Limb (tissue), 2 donors: ENCODE measurements around the gene SYS1.

Experiments used
- DNase-seq, 2 donors: peaks; one replicate each; pipeline ENCODE4 v3.0.0-alpha.2; 2016; ENCODE audit errors: extremely low spot score in 2 of 2

SYS1 gene

DNA sequence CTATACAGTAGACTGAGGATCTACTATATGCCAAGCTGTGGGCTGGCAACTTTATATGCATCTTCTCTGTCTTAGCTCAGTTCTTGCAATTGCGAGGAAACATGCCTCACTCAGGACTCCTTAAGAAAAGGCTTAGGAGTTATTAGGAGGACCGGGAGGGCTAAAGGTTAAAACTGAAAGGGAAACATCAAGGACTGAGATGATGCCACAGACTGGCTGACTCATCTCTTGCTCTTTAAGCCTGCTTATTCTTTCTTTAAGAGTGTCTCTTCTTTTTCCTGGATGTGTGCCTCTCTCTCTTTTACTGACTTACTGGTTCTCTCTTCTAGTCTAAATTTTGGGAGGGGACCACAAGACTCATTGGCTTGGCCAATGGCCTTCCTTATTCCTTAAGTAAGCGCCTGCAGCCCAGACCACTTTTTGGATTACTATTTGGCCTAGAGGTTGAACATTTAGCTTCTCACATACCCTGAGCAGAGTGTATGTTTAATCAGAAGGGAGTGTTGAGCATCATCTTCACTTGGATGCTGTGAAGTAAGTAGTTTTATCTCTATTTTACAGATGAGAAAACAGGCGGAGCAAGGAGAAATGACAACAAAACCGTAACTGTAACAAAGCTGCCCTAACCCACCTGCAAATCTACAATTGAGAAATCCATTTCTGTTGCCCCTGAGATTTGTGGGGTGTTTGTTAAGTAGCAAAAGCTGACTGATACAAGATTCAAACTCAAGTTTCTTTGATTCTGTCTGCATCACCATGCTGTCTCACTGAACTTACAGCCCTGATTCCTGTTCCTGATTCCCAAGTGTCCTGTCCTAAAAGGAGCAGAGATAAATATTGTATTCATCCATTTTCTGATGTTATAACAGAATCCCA, 7.5 kb upstream of the SYS1 start:
- DNase-seq, result no peak

GRCh38 chr20:45358282-45359068, 4.5 kb upstream of the SYS1 start:
- DNase-seq, result no peak

DNA sequence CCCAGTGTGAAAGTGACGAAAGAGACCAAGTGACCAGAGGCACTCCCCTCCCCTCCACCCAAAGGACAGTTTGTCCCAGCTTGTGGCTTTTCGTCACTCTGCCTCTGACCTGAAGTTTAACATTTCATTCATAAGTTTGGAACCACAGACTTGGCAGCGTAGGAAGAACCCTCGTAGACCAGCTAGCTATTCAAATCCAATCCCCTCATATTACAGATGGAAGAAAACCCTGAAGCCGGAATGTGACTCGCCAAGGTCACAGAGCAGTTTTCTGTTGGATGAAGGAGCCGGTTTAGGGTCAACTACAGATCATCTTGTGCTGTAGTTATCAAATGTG, 3.9 kb upstream of the SYS1 start:
- no peak for DNase-seq

GRCh38 chr20:45359406-45360148, 3.4 kb upstream of the SYS1 start:
- no peak for DNase-seq

DNA sequence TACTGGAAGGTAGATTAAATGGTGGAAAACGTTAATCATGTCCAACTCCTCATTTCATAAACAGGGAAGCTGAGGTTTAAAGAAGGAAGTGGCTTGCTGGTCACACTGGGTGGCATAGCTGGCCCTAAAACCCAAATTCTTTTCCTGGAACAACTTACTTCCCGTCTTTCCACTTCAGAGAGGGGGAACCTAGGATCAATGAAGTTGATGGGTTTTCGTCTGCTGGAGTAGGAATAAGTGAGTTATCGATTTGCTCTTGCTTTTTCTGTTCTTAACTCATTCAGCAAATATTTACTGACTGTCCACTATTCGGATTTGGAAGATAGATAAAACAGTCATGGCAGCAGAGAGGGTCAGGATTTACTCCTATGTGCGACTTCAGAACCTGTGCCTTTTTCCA, 1.2 kb upstream of the SYS1 start:
- DNase-seq, result no peak

GRCh38 chr20:45363611-45364492, 896 bp downstream of the SYS1 start:
- DNase-seq, result no peak

DNA sequence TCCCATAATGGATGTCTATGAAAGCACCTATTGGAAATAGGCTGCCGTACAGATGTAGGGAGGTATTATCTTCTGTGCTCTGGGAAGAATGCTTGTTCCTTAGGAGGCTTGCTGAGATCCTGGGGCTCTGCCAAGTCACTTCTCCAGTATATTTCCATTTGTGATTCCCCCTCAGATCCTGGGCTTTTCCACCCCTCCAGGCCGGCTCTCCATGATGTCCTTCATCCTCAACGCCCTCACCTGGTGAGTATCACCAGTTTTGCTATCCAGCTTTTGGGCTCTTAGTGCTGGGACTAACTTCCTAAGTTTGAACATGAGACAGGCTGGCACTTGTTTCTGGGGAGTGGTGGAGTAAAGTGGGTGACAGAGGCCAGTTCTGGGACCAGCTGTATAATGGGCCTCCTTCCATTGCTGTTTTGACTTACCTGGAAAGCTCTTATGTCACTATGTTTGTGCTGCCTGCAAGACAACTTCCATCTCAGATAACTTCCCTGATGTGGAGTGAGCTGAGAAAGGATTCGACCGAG, 2.6 kb downstream of the SYS1 start:
- DNase-seq, result no peak

DNA sequence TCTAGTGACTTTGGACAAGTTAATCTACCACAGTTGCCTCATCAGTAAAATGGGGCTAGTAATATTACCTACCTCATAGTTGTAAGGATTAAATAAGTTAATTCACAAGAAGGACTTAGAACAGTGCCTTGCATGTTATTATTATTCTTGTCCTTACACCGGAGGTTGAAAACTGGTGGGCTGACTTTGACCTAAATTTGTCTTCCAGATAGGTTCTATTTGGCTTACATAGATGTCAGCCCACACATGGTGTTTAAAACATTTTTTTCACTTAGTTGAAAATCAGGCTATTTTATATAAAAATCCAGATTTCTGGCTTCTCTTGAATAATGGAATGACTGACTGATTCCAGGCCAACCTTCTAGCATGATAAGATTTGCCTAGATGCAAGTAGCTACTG, 3.2 kb downstream of the SYS1 start:
- DNase-seq, result no peak

DNA sequence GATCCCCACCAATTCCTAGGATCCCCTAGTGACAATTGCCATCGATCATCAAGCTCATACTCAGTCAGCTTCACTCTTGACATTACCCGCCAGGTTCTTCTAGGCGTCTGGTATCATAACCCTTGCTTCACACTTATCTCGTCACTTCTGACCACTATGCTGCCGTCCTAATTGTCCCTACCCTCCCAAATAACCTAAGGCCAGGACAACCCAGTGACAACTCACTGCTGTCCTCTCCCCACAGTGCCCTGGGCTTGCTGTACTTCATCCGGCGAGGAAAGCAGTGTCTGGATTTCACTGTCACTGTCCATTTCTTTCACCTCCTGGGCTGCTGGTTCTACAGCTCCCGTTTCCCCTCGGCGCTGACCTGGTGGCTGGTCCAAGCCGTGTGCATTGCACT, 3.7 kb downstream of the SYS1 start:
- DNase-seq, result no peak

- no peak for DNase-seq
These were observed 4.2 kb downstream of the SYS1 start for GRCh38 chr20:45367126-45367525.

GRCh38 chr20:45368221-45368980, 5.4 kb downstream of the SYS1 start:
- no peak for DNase-seq

GRCh38 chr20:45370571-45371160, 7.7 kb downstream of the SYS1 start:
- no peak for DNase-seq

DNA sequence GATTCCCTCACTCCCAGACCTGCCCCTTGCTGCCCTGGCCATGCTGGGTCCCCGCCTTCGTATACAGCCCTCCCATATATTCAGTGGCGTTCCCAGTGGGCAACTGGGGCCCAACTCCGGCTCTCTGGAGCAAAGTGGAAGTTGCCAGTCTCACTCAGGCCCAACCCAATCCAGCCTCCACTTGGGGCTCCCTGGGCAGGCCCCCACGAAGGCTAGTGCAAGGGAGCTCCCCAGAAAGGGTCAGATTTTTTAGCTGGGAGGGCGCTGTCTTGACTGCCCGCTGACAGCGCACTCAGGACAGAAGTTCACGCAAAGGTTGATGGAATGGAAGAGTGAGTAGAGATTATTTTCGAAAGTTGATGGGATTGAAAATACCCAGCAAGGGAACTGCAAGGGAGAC, 9.3 kb downstream of the SYS1 start:
- DNase-seq, result no peak

GRCh38 chr20:45372646-45373352, 9.8 kb downstream of the SYS1 start:
- DNase-seq, result no peak

DNA sequence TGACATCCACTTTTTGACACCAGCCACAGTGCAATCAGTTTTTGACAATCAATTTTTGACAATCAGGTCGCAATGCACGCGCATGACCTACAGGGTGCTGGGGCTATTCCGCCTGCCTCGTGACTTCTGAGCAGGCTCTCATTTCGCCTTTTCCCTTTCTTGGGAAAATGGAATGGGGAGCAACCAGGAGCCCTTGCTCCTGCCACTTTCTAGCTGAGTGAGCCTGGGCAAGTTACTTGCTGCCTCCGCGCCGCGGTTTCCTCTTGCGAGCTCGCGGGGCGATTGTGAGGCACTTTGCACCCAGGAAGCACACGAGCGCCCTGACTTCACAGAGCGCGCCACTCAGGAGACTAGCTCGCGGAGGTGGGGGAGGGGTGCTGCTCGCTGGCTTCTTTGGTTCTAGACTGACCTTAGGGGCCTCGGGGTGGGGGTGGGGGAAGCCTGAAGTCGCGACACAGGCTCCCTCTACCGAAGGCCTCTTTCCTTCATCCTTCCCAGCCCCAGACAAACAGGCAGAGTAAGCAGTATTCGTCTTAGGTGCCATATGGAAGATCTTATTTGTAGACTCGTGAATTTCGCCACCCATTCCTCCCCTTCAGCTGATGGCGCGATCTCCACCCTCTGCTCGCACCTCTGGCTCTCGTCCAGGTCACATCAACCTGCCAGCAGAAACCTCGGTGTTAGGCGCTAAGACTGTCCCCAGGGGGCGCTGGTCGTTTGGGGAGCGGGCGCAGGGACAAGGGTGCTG, 10.6 kb downstream of the SYS1 start:
- peak; percentile 34 to 83 for DNase-seq

- no peak for DNase-seq
These were observed 11.1 kb downstream of the SYS1 start for GRCh38 chr20:45374101-45374467.

GRCh38 chr20:45374966-45375365, 12.0 kb downstream of the SYS1 start:
- DNase-seq, result no peak

DNA sequence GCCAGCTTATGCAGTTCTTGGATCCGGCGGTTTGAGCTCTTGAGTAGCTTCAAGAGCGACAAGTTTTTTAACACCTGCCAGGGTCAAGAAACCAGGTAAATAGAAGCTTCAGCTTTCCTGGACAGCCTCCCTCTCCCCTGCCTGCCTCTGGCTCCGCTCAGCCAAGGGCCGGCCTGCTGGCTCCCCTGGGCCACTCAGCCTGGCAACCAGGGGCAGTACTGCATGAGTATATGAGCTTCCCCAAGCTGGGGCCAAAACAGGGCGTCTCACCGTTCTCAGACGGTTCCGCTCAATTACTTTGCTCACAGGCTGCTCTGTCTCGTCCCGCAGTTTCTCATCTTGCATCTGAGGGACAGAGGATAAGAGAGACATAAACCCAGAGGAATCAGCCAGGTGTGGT, 14.3 kb downstream of the SYS1 start:
- DNase-seq, result no peak

- DNase-seq, result no peak
These were observed 15.2 kb downstream of the SYS1 start, which contains the start of gene TP53TG5 for GRCh38 chr20:45378191-45378590. TSS of gene TP53TG5 (minus strand) at chr20:45378325. CDS start at chr20:45378236, 89 bp downstream.
